SK-N-SH (cell line): ENCODE data around the gene MAP3K19. TPM values are rescaled to one million over a fixed set of nuclear protein-coding genes. Genes with fewer than 3 reads are reported as not detected.

Source experiments
- CTCF ChIA-PET: fragments of 300-600, 350-600 bp; formaldehyde crosslinking; extraction: SDS; loops from one replicate; lab custom pipeline; 2021; lab: Yijun Ruan, JAX
- POLR2A ChIA-PET: fragments of 350-600 bp; sonication (Branson Sonifier 250); formaldehyde crosslinking; extraction: SDS; loops from one replicate; lab custom pipeline; 2020; ENCODE audit warnings: antibody characterized with exemption, inconsistent platforms; lab: Yijun Ruan, JAX
- DNase-seq: peaks from one replicate; pipeline ENCODE4 v3.0.0; 2012
- H2AFZ ChIP-seq: fragments of 200-600 bp; sonication (generic); 2 replicates; pipeline ENCODE4 v1.8.1; 2016; ENCODE audit warnings: antibody characterized with exemption, mild to moderate bottlenecking, low read depth
- H3F3A ChIP-seq: fragments of 200-600 bp; sonication (generic); replicated peaks from 2 replicates; pipeline ENCODE3; 2016; ENCODE audit warnings: antibody characterized with exemption, mild to moderate bottlenecking; ENCODE audit not compliant: insufficient read depth
- H3K27ac ChIP-seq, 2 experiments: fragments of 200-500 bp in 1 of 2; fragments of 200-600 bp in 1 of 2; sonication (Bioruptor generic) in 1 of 2; sonication (generic), shearing (Covaris generic) in 1 of 2; 2 replicates each; pipeline versions ENCODE4 v1.5.1 to v1.6.1; 2014 to 2016; ENCODE audit warnings: low read depth in 2 of 2, inconsistent platforms in 1 of 2, low read length in 1 of 2, mild to moderate bottlenecking in 1 of 2, mixed read lengths in 1 of 2
- H3K27me3 ChIP-seq: fragments of 200-600 bp; sonication (generic), shearing (Covaris generic); 2 replicates; pipeline ENCODE4 v1.6.1; 2016; ENCODE audit warnings: mixed run types; ENCODE audit not compliant: insufficient read depth
- H3K36me3 ChIP-seq, 2 experiments: fragments of 200-500 bp in 1 of 2; fragments of 200-600 bp in 1 of 2; sonication (Bioruptor generic) in 1 of 2; sonication (generic) in 1 of 2; replicated peaks in 1 of 2; 2 replicates each; pipeline versions ENCODE3 to v1.5.1; 2014 to 2016; ENCODE audit warnings: low read length in 1 of 2, mild to moderate bottlenecking in 1 of 2; ENCODE audit not compliant: insufficient read depth in 2 of 2, control insufficient read depth in 1 of 2
- H3K4me1 ChIP-seq, 2 experiments: fragments of 200-500 bp in 1 of 2; fragments of 200-600 bp in 1 of 2; sonication (Bioruptor generic) in 1 of 2; sonication (generic), shearing (Covaris generic) in 1 of 2; 2 replicates each; pipeline versions ENCODE4 v1.5.1 to v1.6.1; 2014 to 2016; ENCODE audit warnings: low read depth in 1 of 2, low read length in 1 of 2, mixed run types in 1 of 2; ENCODE audit not compliant: insufficient read depth in 2 of 2, control insufficient read depth in 1 of 2
- H3K4me2 ChIP-seq: fragments of 200-600 bp; sonication (generic), shearing (Covaris generic); 2 replicates; pipeline ENCODE4 v1.6.1; 2017; ENCODE audit warnings: mixed run types
- H3K4me3 ChIP-seq, 2 experiments: fragments of 200-500 bp in 1 of 2; fragments of 200-600 bp in 1 of 2; sonication (Bioruptor generic) in 1 of 2; sonication (generic), shearing (Covaris generic) in 1 of 2; 2 replicates each; pipeline versions ENCODE4 v1.5.1 to v1.8.1; 2014 to 2016; ENCODE audit warnings: low read depth in 2 of 2, inconsistent platforms in 1 of 2, low read length in 1 of 2, mild to moderate bottlenecking in 1 of 2, mixed read lengths in 1 of 2, moderate library complexity in 1 of 2
- H3K79me2 ChIP-seq: fragments of 200-600 bp; sonication (generic); 2 replicates; pipeline ENCODE4 v1.8.1; 2017; ENCODE audit warnings: mild to moderate bottlenecking; ENCODE audit not compliant: insufficient read depth
- H3K9ac ChIP-seq: fragments of 200-600 bp; sonication (generic); 2 replicates; pipeline ENCODE4 v1.6.1; 2017; ENCODE audit warnings: mixed run types
- H3K9me2 ChIP-seq: fragments of 200-600 bp; sonication (generic); 2 replicates; pipeline ENCODE4 v1.6.1; 2017; ENCODE audit warnings: mixed run types
- H3K9me3 ChIP-seq: fragments of 200-600 bp; sonication (generic); 2 replicates; pipeline ENCODE4 v1.6.1; 2017; ENCODE audit warnings: mixed run types, mild to moderate bottlenecking, moderate library complexity
- H4K20me1 ChIP-seq: fragments of 200-600 bp; sonication (generic); 2 replicates; pipeline ENCODE4 v1.6.1; 2017; ENCODE audit warnings: mild to moderate bottlenecking, mixed run types; ENCODE audit not compliant: insufficient read depth
- ELF1 ChIP-seq: IDR thresholded peaks from 2 replicates; pipeline ENCODE4 v1.4.0; 2012
- EP300 ChIP-seq, 2 experiments: IDR thresholded peaks; 2 replicates each; pipeline versions ENCODE4 v1.4.0 to v1.6.1; 2012; ENCODE audit warnings: borderline replicate concordance in 1 of 2, low read depth in 1 of 2, low read length in 1 of 2
- FOSL2 ChIP-seq: IDR thresholded peaks from 2 replicates; pipeline ENCODE4 v1.4.0; 2012; ENCODE audit warnings: low read depth, mild to moderate bottlenecking, moderate library complexity, borderline replicate concordance
- GATA2 ChIP-seq: sonication (generic); formaldehyde crosslinking; IDR thresholded peaks from 2 replicates; pipeline ENCODE4 v1.5.0; 2020; ENCODE audit warnings: mild to moderate bottlenecking, missing genetic modification reagents
- IRF3 ChIP-seq: fragments of 150-350 bp; IDR thresholded peaks from 2 replicates; pipeline ENCODE4 v1.6.1; 2016; ENCODE audit warnings: mild to moderate bottlenecking, low read depth, low read length
- JUND ChIP-seq: IDR thresholded peaks from 2 replicates; pipeline ENCODE4 v1.4.0; 2012
- MXI1 ChIP-seq: IDR thresholded peaks from 2 replicates; pipeline ENCODE4 v1.6.1; 2012; ENCODE audit warnings: mild to moderate bottlenecking, low read depth, low read length, improper control_type of control experiment
- NRF1 ChIP-seq: IDR thresholded peaks from 2 replicates; pipeline ENCODE4 v1.6.1; 2012; ENCODE audit warnings: low read depth, mild to moderate bottlenecking, low read length
- PBX3 ChIP-seq: IDR thresholded peaks from 2 replicates; pipeline ENCODE4; 2012
- RAD21 ChIP-seq: IDR thresholded peaks from 2 replicates; pipeline ENCODE4 v1.6.1; 2012; ENCODE audit warnings: mild to moderate bottlenecking, low read length
- RXRA ChIP-seq: IDR thresholded peaks from 2 replicates; pipeline ENCODE4 v1.4.0; 2012; ENCODE audit warnings: low read depth, mild to moderate bottlenecking, borderline replicate concordance
- SIN3A ChIP-seq: IDR thresholded peaks from 2 replicates; pipeline ENCODE4 v1.6.1; 2012; ENCODE audit warnings: low read depth, mild to moderate bottlenecking, low read length, moderate library complexity, borderline replicate concordance
- SMC3 ChIP-seq: IDR thresholded peaks from 2 replicates; pipeline ENCODE4 v1.6.1; 2012; ENCODE audit warnings: low read depth, low read length, improper control_type of control experiment
- TAF1 ChIP-seq: IDR thresholded peaks from 2 replicates; pipeline ENCODE4 v1.6.1; 2012; ENCODE audit warnings: low read depth, mild to moderate bottlenecking, low read length, moderate library complexity, borderline replicate concordance
- TEAD4 ChIP-seq: IDR thresholded peaks from 2 replicates; pipeline ENCODE4 v1.4.0; 2012; ENCODE audit warnings: mild to moderate bottlenecking, borderline replicate concordance; ENCODE audit not compliant: insufficient read depth
- USF1 ChIP-seq: IDR thresholded peaks from 2 replicates; pipeline ENCODE4 v1.4.0; 2012; ENCODE audit warnings: low read depth, borderline replicate concordance
- USF2 ChIP-seq: fragments of 150-350 bp; IDR thresholded peaks from 2 replicates; pipeline ENCODE4 v1.6.1; 2017; ENCODE audit warnings: antibody characterized with exemption, low read length, low read depth, borderline replicate concordance
- YY1 ChIP-seq: IDR thresholded peaks from 2 replicates; pipeline ENCODE4 v1.4.0; 2012; ENCODE audit warnings: low read depth, mild to moderate bottlenecking
- ZBTB33 ChIP-seq: IDR thresholded peaks from 2 replicates; pipeline ENCODE4 v1.4.0; 2012; ENCODE audit warnings: low read depth, borderline replicate concordance
- WGBS: methylation state at CpG from one replicate; pipeline ENCODE4 v1.1.6; 2017; ENCODE audit warnings: low lambda C conversion rate; 5-methylcytosine and 5-hydroxymethylcytosine counted together
- polyA plus RNA-seq, 3 experiments: library from polyadenylated mRNA; depleted of rRNA; stranded (reverse); fragments of >200 nt; gene quantifications; 2 replicates each; pipeline ENCODE4 v1.2.3, GENCODE V29; 2012

The MAP3K19 gene
- polyA plus RNA-seq, 1 of the 3 experiments (the other 2 are of a cell fraction): not detected

- no peak overlapping the region for H3K4me2 ChIP-seq
- no peaks in the 10 kb centered on the region for H3K9me3 ChIP-seq
- H4K20me1 ChIP-seq: no peaks in the 10 kb centered on the region
- CTCF ChIA-PET: interaction anchor here (3.6 to 7.7 kb wide), 4 partner anchors 13 to 795 kb away, joined by 14 to 139 read pairs (median 60); no protein-coding TSS in a partner anchor
- H3K36me3 ChIP-seq: no peaks in the 10 kb centered on the region
- H3K9me2 ChIP-seq: no peaks in the 10 kb centered on the region
- no peak overlapping the region for H2AFZ ChIP-seq
- no peaks in the 10 kb centered on the region for H3F3A ChIP-seq
- POLR2A ChIA-PET: no interaction called here
- no peak for DNase-seq
- no peak overlapping the region for H3K27ac ChIP-seq
- peaks cover 0 to 3% of the 10 kb centered on the region in 2 experiments; a peak in 1 of 4 replicates for H3K4me1 ChIP-seq
- no peaks in the 10 kb centered on the region for H3K27me3 ChIP-seq
- no peak overlapping the region for H3K4me3 ChIP-seq
- WGBS: 61% methylated on average over 4 of the region's 4 CpGs
- no peak overlapping the region for H3K9ac ChIP-seq
- no peaks in the 10 kb centered on the region for H3K79me2 ChIP-seq
- TF ChIP-seq RXRA (no peak), FOSL2 (no peak), SMC3 (no peak), USF1 (no peak), PBX3 (no peak), GATA2 (CRISPR knock-in tag) (no peak), USF2 (no peak), IRF3 (no peak), EP300 (IDR thresholded peaks at IDR 0.05; ENCODE audit: borderline replicate concordance in 1 of 2, low read depth in 1 of 2, low read length in 1 of 2) (no peak), TEAD4 (no peak), JUND (no peak), TAF1 (no peak), NRF1 (no peak), YY1 (no peak)
- TF ChIP-seq, all 33 proteins: peak for 0
These were observed 44.4 kb downstream of the MAP3K19 start for GRCh38 chr2:135002836-135003235.

GRCh38 chr2:134999521-134999920 is 47.7 kb downstream of the MAP3K19 start:
- no peaks in the 10 kb centered on the region for H4K20me1 ChIP-seq
- CTCF ChIA-PET: interaction anchor here (0.8 to 7.7 kb wide), 4 partner anchors 602 to 799 kb away, joined by 3 to 75 read pairs (median 3); no protein-coding TSS in a partner anchor
- no peak overlapping the region for H3K27ac ChIP-seq
- no peak overlapping the region for H3K4me2 ChIP-seq
- H3K4me3 ChIP-seq: no peak overlapping the region
- H3F3A ChIP-seq: no peaks in the 10 kb centered on the region
- H3K9me3 ChIP-seq: no peaks in the 10 kb centered on the region
- H3K9ac ChIP-seq: no peak overlapping the region
- POLR2A ChIA-PET: no interaction called here
- no peak for DNase-seq
- H3K36me3 ChIP-seq: no peaks in the 10 kb centered on the region
- H3K79me2 ChIP-seq: no peaks in the 10 kb centered on the region
- no peaks in the 10 kb centered on the region for H3K27me3 ChIP-seq
- H3K9me2 ChIP-seq: no peaks in the 10 kb centered on the region
- H2AFZ ChIP-seq: no peak overlapping the region
- H3K4me1 ChIP-seq: peaks cover 0 to 3% of the 10 kb centered on the region in 2 experiments; a peak in 1 of 4 replicates
- 79% methylated on average over 2 of the region's 2 CpGs for WGBS
- TF ChIP-seq USF1 (no peak), TAF1 (no peak), RAD21 (no peak), ZBTB33 (no peak), SIN3A (no peak), SMC3 (no peak), ELF1 (no peak), RXRA (no peak), PBX3 (no peak), NRF1 (no peak), MXI1 (no peak)
